Gastrocnemius medialis (tissue), 4 donors: Measurements from ENCODE around the gene RDH13.

Experiments
- CTCF ChIP-seq, 5 experiments: fragments of 450-650 bp in 3 of 5; fragments of 200-600 bp in 2 of 5; sonication (generic) in 2 of 5; IDR thresholded peaks in 4 of 5; conservative IDR thresholded peaks in 1 of 5; 1 replicate in 4 of 5; 2 replicates in 1 of 5; pipeline ENCODE4 v1.5.1; 2016 to 2019; ENCODE audit warnings: antibody characterized with exemption in 5 of 5, mild to moderate bottlenecking in 3 of 5, moderate library complexity in 3 of 5
- POLR2A ChIP-seq, 2 donors: fragments of 450-650 bp; IDR thresholded peaks; one replicate each; pipeline ENCODE4 v1.6.1; 2017; ENCODE audit warnings: antibody characterized with exemption in 2 of 2, mild to moderate bottlenecking in 2 of 2, moderate library complexity in 2 of 2

GRCh38 chr19:55067869-55068268 is 4.9 kb upstream of the RDH13 start:
- TF ChIP-seq CTCF (IDR thresholded peaks at IDR 0.05 in 4 of 5, conservative IDR thresholded peaks at IDR 0.05 in 1 of 5) (no peak), POLR2A (IDR thresholded peaks at IDR 0.05) (no peak)
